HepG2 (cell line): ENCODE data around the gene CCNG1. TPM values are rescaled to one million over a fixed set of nuclear protein-coding genes. Genes with fewer than 3 reads are reported as not detected.

Experiments
- ATF7-NPFF ChIP-seq: sonication (generic); formaldehyde crosslinking; IDR thresholded peaks from 2 replicates; pipeline ENCODE4 v1.8.1; 2023; ENCODE audit warnings: mild to moderate bottlenecking, low read depth, missing genetic modification reagents, moderate library complexity
- DMAP1 ChIP-seq: IDR thresholded peaks from 2 replicates; pipeline ENCODE4 v1.6.1; 2016
- ELF1 ChIP-seq: sonication (generic); formaldehyde crosslinking; IDR thresholded peaks from 2 replicates; pipeline ENCODE4 v1.4.0; 2020; ENCODE audit warnings: missing genetic modification reagents
- FOXP4 ChIP-seq: sonication (generic); formaldehyde crosslinking; IDR thresholded peaks from 2 replicates; pipeline ENCODE4 v1.4.0; 2020; ENCODE audit warnings: missing genetic modification reagents
- GLI4 ChIP-seq: sonication (generic); formaldehyde crosslinking; IDR thresholded peaks from 2 replicates; pipeline ENCODE4 v1.5.1; 2020; ENCODE audit warnings: missing genetic modification reagents, mild to moderate bottlenecking, moderate library complexity, borderline replicate concordance
- HIVEP1 ChIP-seq: sonication (generic); formaldehyde crosslinking; IDR thresholded peaks from 2 replicates; pipeline ENCODE4 v1.4.0; 2020; ENCODE audit warnings: mild to moderate bottlenecking, missing genetic modification reagents
- MYPOP ChIP-seq: sonication (generic); formaldehyde crosslinking; IDR thresholded peaks from 2 replicates; pipeline ENCODE4 v1.8.1; 2023; ENCODE audit warnings: mild to moderate bottlenecking, moderate library complexity, missing genetic modification reagents
- NAIF1 ChIP-seq: sonication (generic); formaldehyde crosslinking; IDR thresholded peaks from 2 replicates; pipeline ENCODE4 v1.5.0; 2020; ENCODE audit warnings: mild to moderate bottlenecking, missing genetic modification reagents, borderline replicate concordance
- SNAI1 ChIP-seq: sonication (generic); formaldehyde crosslinking; IDR thresholded peaks from 2 replicates; pipeline ENCODE4 v1.5.0; 2020; ENCODE audit warnings: mild to moderate bottlenecking, missing genetic modification reagents, borderline replicate concordance
- SNAPC4 ChIP-seq: sonication (generic); formaldehyde crosslinking; IDR thresholded peaks from 2 replicates; pipeline ENCODE4 v1.4.0; 2020; ENCODE audit warnings: mild to moderate bottlenecking, missing genetic modification reagents
- SOX13 ChIP-seq, 3 experiments: fragments of 450-650 bp in 1 of 3; sonication (generic) in 1 of 3; formaldehyde crosslinking in 1 of 3; IDR thresholded peaks in 2 of 3; conservative IDR thresholded peaks in 1 of 3; 2 replicates each; pipeline versions ENCODE4 v1.5.0 to v1.6.1; 2016 to 2020; ENCODE audit warnings: antibody characterized with exemption in 1 of 3, mild to moderate bottlenecking in 1 of 3, missing compliant biosample characterization in 1 of 3, missing genetic modification reagents in 1 of 3, moderate library complexity in 1 of 3
- STAT5B ChIP-seq: sonication (generic); formaldehyde crosslinking; IDR thresholded peaks from 2 replicates; pipeline ENCODE4 v1.4.0; 2020; ENCODE audit warnings: missing genetic modification reagents
- YEATS2 ChIP-seq: sonication (generic); formaldehyde crosslinking; IDR thresholded peaks from 2 replicates; pipeline ENCODE4 v1.4.0; 2020; ENCODE audit warnings: missing genetic modification reagents, borderline replicate concordance
- ZMYM2 ChIP-seq: sonication (generic); formaldehyde crosslinking; IDR thresholded peaks from 2 replicates; pipeline ENCODE4 v1.8.0; 2022; ENCODE audit warnings: mild to moderate bottlenecking, missing genetic modification reagents
- ZNF207 ChIP-seq: fragments of 450-650 bp; IDR thresholded peaks from 2 replicates; pipeline ENCODE4 v1.6.1; 2016; ENCODE audit warnings: antibody characterized with exemption, borderline replicate concordance
- ZNF253 ChIP-seq: sonication (generic); formaldehyde crosslinking; IDR thresholded peaks from 2 replicates; pipeline ENCODE4 v1.8.0; 2022; ENCODE audit warnings: mild to moderate bottlenecking, missing genetic modification reagents, borderline replicate concordance
- ZNF33B ChIP-seq: sonication (generic); formaldehyde crosslinking; IDR thresholded peaks from 2 replicates; pipeline ENCODE4 v1.5.1; 2020; ENCODE audit warnings: mild to moderate bottlenecking, missing genetic modification reagents
- ZUFSP ChIP-seq: sonication (generic); formaldehyde crosslinking; IDR thresholded peaks from 2 replicates; pipeline ENCODE4 v1.9.0; 2021; ENCODE audit warnings: missing genetic modification reagents, mild to moderate bottlenecking, borderline replicate concordance
- polyA plus RNA-seq, 8 experiments: library from polyadenylated mRNA; depleted of rRNA in 3 of 8; stranded (reverse) in 7 of 8; unstranded in 1 of 8; fragments of >200 nt; fragmentation: Illumina TruSeq in 4 of 8; extraction: Trizol in 4 of 8; gene quantifications; 2 replicates each; pipeline versions ENCODE4 v1.2.1 to v1.2.3, GENCODE V29; 2011 to 2016; ENCODE audit warnings: low read depth in 4 of 8, missing spikeins in 1 of 8, mixed read lengths in 1 of 8; ENCODE audit not compliant: insufficient read depth in 1 of 8
- total RNA-seq, 5 experiments: library from RNA; depleted of rRNA; stranded (reverse); fragments of >200 nt; fragmentation: Illumina TruSeq; extraction: Trizol; gene quantifications; 2 replicates each; pipeline ENCODE4 v1.2.3, GENCODE V29; 2016; ENCODE audit warnings: low read depth in 1 of 5

The CCNG1 gene
- total and polyA plus RNA-seq, 2 of the 13 experiments (the other 11 are each of a cell fraction or from before 2014, with no cell fraction given): 181 to 353 TPM

- peak; percentile 75 for TF ChIP-seq YEATS2
- peak; percentile 76 for TF ChIP-seq DMAP1 (CRISPR knock-in tag)
- no peak; the same call in 1 of the 2 replicates for TF ChIP-seq SOX13 (IDR thresholded peaks at IDR 0.05)
- TF ChIP-seq SOX13 (CRISPR knock-in tag; conservative IDR thresholded peaks at IDR 0.05 in 1 of 2, IDR thresholded peaks at IDR 0.05 in 1 of 2): no peak
- no peak for TF ChIP-seq ZNF253 (CRISPR knock-in tag)
- TF ChIP-seq SNAI1 (CRISPR knock-in tag): no peak
- TF ChIP-seq MYPOP (CRISPR knock-in tag): no peak
- peak; percentile 66; the same call in 1 of the 2 replicates for TF ChIP-seq HIVEP1 (CRISPR knock-in tag)
- 0 out of 2 replicates have a peak, but pooled peaks have one; percentile 34 for TF ChIP-seq SNAPC4 (CRISPR knock-in tag)
- no peak; the same call in 1 of the 2 replicates for TF ChIP-seq NAIF1 (CRISPR knock-in tag)
- TF ChIP-seq ZNF33B: no peak
- peak; percentile 19; the same call in 1 of the 2 replicates for TF ChIP-seq GLI4 (CRISPR knock-in tag)
- no peak for TF ChIP-seq ZNF207
- TF ChIP-seq ATF7-NPFF (CRISPR knock-in tag): no peak
- peak; percentile 47; the same call in 1 of the 2 replicates for TF ChIP-seq FOXP4 (CRISPR knock-in tag)
- peak; percentile 74 for TF ChIP-seq ELF1 (CRISPR knock-in tag)
- TF ChIP-seq ZUFSP (CRISPR knock-in tag): no peak
- TF ChIP-seq STAT5B (CRISPR knock-in tag): no peak
- no peak for TF ChIP-seq ZMYM2 (CRISPR knock-in tag)
- TF ChIP-seq, all 625 proteins: peak for 210
These were observed at the start of gene CCNG1 (continued) for GRCh38 chr5:163437309-163438182.
